Testis (tissue), 2 donors: Measurements from ENCODE around the gene MANSC4.

Experiments used
- POLR2A ChIP-seq: fragments of 450-650 bp; IDR thresholded peaks from one replicate; pipeline ENCODE4 v1.6.1; 2017; ENCODE audit warnings: antibody characterized with exemption, mild to moderate bottlenecking, moderate library complexity
- TF ChIP-seq, protein P1 (sequence below), 3 experiments: fragments of 450-650 bp in 2 of 3; fragments of 200-600 bp in 1 of 3; sonication (generic) in 1 of 3; IDR thresholded peaks; one replicate each; pipeline ENCODE4 v1.5.1; 2016 to 2019; ENCODE audit warnings: antibody characterized with exemption in 3 of 3, mild to moderate bottlenecking in 2 of 3, moderate library complexity in 1 of 3

DNA sequence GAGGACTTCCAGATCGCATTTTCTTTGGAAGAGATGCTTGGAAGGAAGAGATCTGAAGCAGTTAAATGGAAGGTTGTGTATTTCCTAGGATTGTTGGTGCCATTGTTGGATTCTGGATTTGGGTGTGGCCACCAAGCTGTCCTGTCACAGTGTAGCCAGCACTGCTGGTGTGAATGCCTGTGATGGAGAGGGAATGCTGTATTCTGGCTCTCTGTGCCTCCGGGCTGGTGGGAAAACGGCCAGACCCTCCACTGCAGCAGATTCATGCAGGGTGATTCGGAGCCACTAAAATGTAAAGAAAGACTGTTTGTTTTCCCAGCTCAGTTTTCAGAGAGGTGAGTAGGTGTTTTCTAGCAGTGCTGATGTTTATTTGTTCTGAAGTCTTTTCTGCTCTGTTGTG lies 30.7 kb upstream of the MANSC4 start:
- TF ChIP-seq, protein P1, sequence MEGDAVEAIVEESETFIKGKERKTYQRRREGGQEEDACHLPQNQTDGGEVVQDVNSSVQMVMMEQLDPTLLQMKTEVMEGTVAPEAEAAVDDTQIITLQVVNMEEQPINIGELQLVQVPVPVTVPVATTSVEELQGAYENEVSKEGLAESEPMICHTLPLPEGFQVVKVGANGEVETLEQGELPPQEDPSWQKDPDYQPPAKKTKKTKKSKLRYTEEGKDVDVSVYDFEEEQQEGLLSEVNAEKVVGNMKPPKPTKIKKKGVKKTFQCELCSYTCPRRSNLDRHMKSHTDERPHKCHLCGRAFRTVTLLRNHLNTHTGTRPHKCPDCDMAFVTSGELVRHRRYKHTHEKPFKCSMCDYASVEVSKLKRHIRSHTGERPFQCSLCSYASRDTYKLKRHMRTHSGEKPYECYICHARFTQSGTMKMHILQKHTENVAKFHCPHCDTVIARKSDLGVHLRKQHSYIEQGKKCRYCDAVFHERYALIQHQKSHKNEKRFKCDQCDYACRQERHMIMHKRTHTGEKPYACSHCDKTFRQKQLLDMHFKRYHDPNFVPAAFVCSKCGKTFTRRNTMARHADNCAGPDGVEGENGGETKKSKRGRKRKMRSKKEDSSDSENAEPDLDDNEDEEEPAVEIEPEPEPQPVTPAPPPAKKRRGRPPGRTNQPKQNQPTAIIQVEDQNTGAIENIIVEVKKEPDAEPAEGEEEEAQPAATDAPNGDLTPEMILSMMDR (IDR thresholded peaks at IDR 0.05) = no peak
- TF ChIP-seq POLR2A = no peak
